ENCODE measurements around the gene ATP7A.
"Not testable (repeated sequence)": the region's sequence is repeated elsewhere in the genome, so short reads cannot be mapped to it uniquely, and the experiment has no call there.

The ATP7A gene

GRCh38 chrX:77910108-77910840, at the start of gene ATP7A:
TSS of gene ATP7A (plus strand) at chrX:77910693. CDS start at chrX:77971642, 60,949 bp downstream.
- DNase-seq: peak; percentile 51

- DNase-seq: no peak
These were observed 35.1 kb upstream of the ATP7A start for GRCh38 chrX:77875372-77875771.

- DNase-seq: not testable (repeated sequence)
These were observed 29.1 kb upstream of the ATP7A start for GRCh38 chrX:77881418-77881817.

GRCh38 chrX:77892887-77893286, 17.6 kb upstream of the ATP7A start:
- DNase-seq: no peak

- no peak for DNase-seq
These were observed 16.8 kb upstream of the ATP7A start for GRCh38 chrX:77893713-77894112.

GRCh38 chrX:77894921-77895886, 15.3 kb upstream of the ATP7A start, which contains the start of gene MAGT1:
TSS of gene MAGT1 (minus strand) at chrX:77895435. CDS start at chrX:77895410, 25 bp downstream.
- DNase-seq: peak; percentile 86

- peak; percentile 68 for DNase-seq
These were observed 11.2 kb upstream of the ATP7A start, which contains the start of gene COX7B for GRCh38 chrX:77899081-77899828. TSS of gene COX7B (plus strand) at chrX:77899468. CDS start at chrX:77899554, 86 bp downstream.

GRCh38 chrX:77900688-77901087, 9.8 kb upstream of the ATP7A start:
- no peak for DNase-seq

- DNase-seq: no peak
These were observed 9.0 kb upstream of the ATP7A start for GRCh38 chrX:77901506-77901905.

GRCh38 chrX:77917294-77917933, 6.9 kb downstream of the ATP7A start:
- DNase-seq: no peak

- no peak for DNase-seq
These were observed 8.1 kb downstream of the ATP7A start for GRCh38 chrX:77918568-77918967.

GRCh38 chrX:77919370-77919769, 8.9 kb downstream of the ATP7A start:
- not testable (repeated sequence) for DNase-seq

- no peak for DNase-seq
These were observed 12.3 kb downstream of the ATP7A start for GRCh38 chrX:77922787-77923186.

- no peak for DNase-seq
These were observed 13.9 kb downstream of the ATP7A start for GRCh38 chrX:77924320-77924859.

GRCh38 chrX:77925764-77926163, 15.3 kb downstream of the ATP7A start:
- DNase-seq: no peak

- DNase-seq: no peak
These were observed 20.1 kb downstream of the ATP7A start for GRCh38 chrX:77930581-77930980.

- DNase-seq: no peak
These were observed 25.4 kb downstream of the ATP7A start for GRCh38 chrX:77935886-77936285.

- DNase-seq: no peak
These were observed 25.8 kb downstream of the ATP7A start for GRCh38 chrX:77936299-77936698.

- no peak for DNase-seq
These were observed 26.8 kb downstream of the ATP7A start for GRCh38 chrX:77937291-77937690.

- no peak for DNase-seq
These were observed 27.7 kb downstream of the ATP7A start for GRCh38 chrX:77938083-77938680.

- not testable (repeated sequence) for DNase-seq
These were observed 34.5 kb downstream of the ATP7A start for GRCh38 chrX:77945031-77945430.
